ENCODE results near the gene MAMLD1. TPM values are rescaled to one million over a fixed set of nuclear protein-coding genes. Genes with fewer than 3 reads are reported as not detected.

MAMLD1 gene
- 1 to 10 TPM; 2.8 to 6.7 TPM for total RNA-seq
- 1 to 10 TPM; 1.9 to 2.7 TPM for polyA plus RNA-seq
- long read RNA-seq, donor 1, full-length matches to known transcripts: 3 of 3 reads
- long read RNA-seq, donor 1, partial matches to known transcripts: 0 of 3 reads
- long read RNA-seq, donor 1, other reads (novel, unspliced or antisense): 0 of 3 reads
- long read RNA-seq, donor 2: 0 reads
- long read RNA-seq, donor 3, partial matches to known transcripts: 0 of 2 reads
- long read RNA-seq, donor 3, other reads (novel, unspliced or antisense): 0 of 2 reads
- long read RNA-seq, donor 4: 0 reads
- long read RNA-seq, donor 5, partial matches to known transcripts: 0 of 3 reads
- long read RNA-seq, donor 5, other reads (novel, unspliced or antisense): 0 of 3 reads

GRCh38 chrX:150362599-150363481 is at the start of gene MAMLD1:
TSS of gene MAMLD1 (plus strand) at chrX:150363317. CDS start at chrX:150445517, 82,200 bp downstream.
- peak within 1 kb of the TSS in 1 of 2 donors; percentile 43 for H3K9ac ChIP-seq (ENCODE audit: insufficient read depth in 1 of 2, low read length in 2 of 2)
- peaks cover 5 to 18% (median 6%) of the 10 kb centered on the region in 3 donors for H3K27me3 ChIP-seq (ENCODE audit: control insufficient read depth in 3 of 3, insufficient read depth in 3 of 3, low read length in 2 of 3)
- peaks cover 0 to 22% (median 0%) of the 10 kb centered on the region in 5 donors for H3K4me1 ChIP-seq (ENCODE audit: control insufficient read depth in 5 of 5, insufficient read depth in 5 of 5, low read length in 5 of 5)
- TF ChIP-seq CTCF (IDR thresholded peaks at IDR 0.05; ENCODE audit: control extremely low read depth, extremely low read depth): no peak
- peak within 1 kb of the TSS; percentile 47 for H3K4me3 ChIP-seq
- ATAC-seq (ENCODE audit: insufficient read depth, low FRiP score): peak; percentile 76
- WGBS, 2 donors: 0 to 32% methylated on average over 29 to 88 of the region's 88 CpGs
- peak within 1 kb of the TSS; percentile 45 to 53 for H3K27ac ChIP-seq (ENCODE audit: low read depth in 1 of 2, low read length in 1 of 2)
- H3K9me3 ChIP-seq (ENCODE audit: control insufficient read depth in 4 of 4, insufficient read depth in 3 of 4, low read length in 3 of 4): peaks cover 0 to 4% (median 0%) of the 10 kb centered on the region in 4 donors
- H3K36me3 ChIP-seq (ENCODE audit: control insufficient read depth in 4 of 4, insufficient read depth in 4 of 4, low read length in 4 of 4): no peaks in the 10 kb centered on the region
- DNase-seq: peak; percentile 82 to 87 (median 83)

DNA sequence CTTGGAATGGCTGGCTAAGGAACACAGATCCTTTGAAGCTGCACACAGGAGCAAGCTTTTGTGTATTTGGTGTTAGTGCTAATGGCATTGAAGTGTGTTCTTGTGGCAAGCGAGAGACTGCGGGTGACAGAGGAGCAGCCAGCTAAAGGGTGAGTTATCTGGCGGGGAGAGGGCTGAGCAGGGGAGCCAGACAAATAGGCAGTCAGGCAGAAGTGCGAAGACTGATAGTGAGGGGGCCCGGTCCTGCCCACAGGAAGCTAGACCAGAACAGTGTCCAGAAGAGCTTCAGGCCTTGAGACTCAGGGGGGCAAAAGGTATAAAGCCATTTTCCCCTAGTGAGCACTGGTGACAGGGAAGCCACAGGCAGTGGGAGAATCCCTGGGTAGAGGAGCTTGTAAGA is 49.6 kb upstream of the MAMLD1 start:
- 67 to 76% methylated on average over 3 to 5 of the region's 5 CpGs for WGBS, 2 donors
- ATAC-seq (ENCODE audit: insufficient read depth, low FRiP score) (no peak), DNase-seq (no peak)
- Histone ChIP-seq H3K9me3 (ENCODE audit: control insufficient read depth in 4 of 4, insufficient read depth in 3 of 4, low read length in 3 of 4) (peaks cover 0 to 4% (median 0%) of the 10 kb centered on the region in 4 donors), H3K36me3 (ENCODE audit: control insufficient read depth in 4 of 4, insufficient read depth in 4 of 4, low read length in 4 of 4) (no peaks in the 10 kb centered on the region), H3K9ac (ENCODE audit: insufficient read depth in 1 of 2, low read length in 2 of 2) (no peak overlapping the region), H3K4me3 (no peak overlapping the region), H3K27me3 (ENCODE audit: control insufficient read depth in 3 of 3, insufficient read depth in 3 of 3, low read length in 2 of 3) (peaks cover 0 to 8% (median 0%) of the 10 kb centered on the region in 3 donors), H3K27ac (ENCODE audit: low read depth in 1 of 2, low read length in 1 of 2) (no peak overlapping the region), H3K4me1 (ENCODE audit: control insufficient read depth in 5 of 5, insufficient read depth in 5 of 5, low read length in 5 of 5) (peaks cover 0 to 6% (median 0%) of the 10 kb centered on the region in 5 donors)
- TF ChIP-seq CTCF (IDR thresholded peaks at IDR 0.05; ENCODE audit: control extremely low read depth, extremely low read depth): no peak

DNA sequence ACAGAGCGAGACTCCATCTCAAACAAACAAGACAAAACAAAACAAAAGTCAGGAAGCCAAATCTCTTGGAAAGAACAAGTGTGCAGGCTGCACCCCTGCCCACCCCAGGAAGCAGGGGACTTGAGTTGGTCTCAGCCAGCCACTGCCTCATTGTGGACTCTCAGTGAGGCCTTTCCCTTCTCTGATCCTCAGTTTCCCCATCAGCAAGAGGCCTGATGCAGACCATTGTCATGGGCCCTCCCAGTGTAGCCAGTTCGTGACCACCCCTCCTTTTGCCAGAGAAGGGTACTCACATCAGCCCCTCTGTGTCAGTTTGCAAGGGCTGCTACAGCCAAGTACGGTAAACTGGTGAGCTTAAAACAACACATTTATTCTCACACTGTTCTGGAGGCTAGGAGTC is 48.9 kb upstream of the MAMLD1 start:
- WGBS, 2 donors: 75 to 87% methylated on average over 3 of the region's 3 CpGs

More for the DNA sequence above, 48.9 kb upstream of the MAMLD1 start:
- no peak for TF ChIP-seq CTCF (IDR thresholded peaks at IDR 0.05; ENCODE audit: control extremely low read depth, extremely low read depth)
- DNase-seq: no peak
- Histone ChIP-seq H3K36me3 (ENCODE audit: control insufficient read depth in 4 of 4, insufficient read depth in 4 of 4, low read length in 4 of 4) (no peaks in the 10 kb centered on the region), H3K9me3 (ENCODE audit: control insufficient read depth in 4 of 4, insufficient read depth in 3 of 4, low read length in 3 of 4) (peaks cover 0 to 4% (median 0%) of the 10 kb centered on the region in 4 donors), H3K27me3 (ENCODE audit: control insufficient read depth in 3 of 3, insufficient read depth in 3 of 3, low read length in 2 of 3) (peaks cover 0 to 11% (median 0%) of the 10 kb centered on the region in 3 donors), H3K4me3 (no peak overlapping the region), H3K9ac (ENCODE audit: insufficient read depth in 1 of 2, low read length in 2 of 2) (no peak overlapping the region), H3K27ac (ENCODE audit: low read depth in 1 of 2, low read length in 1 of 2) (no peak overlapping the region), H3K4me1 (ENCODE audit: control insufficient read depth in 5 of 5, insufficient read depth in 5 of 5, low read length in 5 of 5) (peaks cover 0 to 6% (median 0%) of the 10 kb centered on the region in 5 donors)
- ATAC-seq (ENCODE audit: insufficient read depth, low FRiP score): no peak

Data from lung (tissue), 16 donors.